Measurements from ENCODE around the gene ARHGAP27.
"Not testable (repeated sequence)": the region's sequence is repeated elsewhere in the genome, so short reads cannot be mapped to it uniquely, and the experiment has no call there.

Gene ARHGAP27

DNA sequence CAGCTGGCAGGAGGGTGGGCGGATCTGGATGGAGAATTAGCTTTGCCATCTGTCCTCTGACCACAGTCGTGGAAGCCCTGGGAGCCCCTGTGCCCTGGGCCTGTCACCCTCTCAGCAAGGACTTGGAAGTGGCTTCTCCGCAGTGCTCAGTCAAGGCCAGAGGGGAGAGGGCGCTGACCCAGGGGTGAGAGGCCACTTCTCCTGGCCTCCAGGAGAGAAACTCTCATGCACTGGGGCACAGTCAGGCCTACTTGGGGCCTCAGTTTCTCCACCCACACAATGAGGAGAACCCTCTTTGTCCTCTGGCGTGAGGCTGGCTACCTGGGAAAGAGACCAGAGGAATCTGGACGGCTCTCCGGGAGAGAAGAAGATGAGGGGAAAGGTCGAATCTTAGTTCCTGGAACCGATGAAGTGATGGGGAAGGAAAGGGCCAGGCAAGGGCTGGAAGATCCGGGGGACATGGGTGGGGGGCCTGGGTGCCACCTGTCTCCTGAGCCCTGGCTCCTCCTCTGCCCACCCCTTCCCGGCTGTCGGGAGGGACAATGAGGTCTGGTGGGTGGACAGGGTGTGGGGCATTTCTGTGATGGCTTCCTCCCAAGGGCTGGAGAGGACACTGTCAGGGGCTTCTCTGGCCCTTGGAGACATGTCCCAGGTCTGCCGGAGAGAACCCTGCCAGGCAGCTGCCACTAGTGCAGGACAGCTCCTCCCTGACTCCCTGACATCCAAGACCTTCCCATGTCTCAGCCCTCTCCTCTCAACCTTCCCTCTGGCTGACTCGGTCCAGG is 9.0 kb upstream of the ARHGAP27 start:
- DNase-seq (ENCODE audit: low read depth), result no peak
- TF ChIP-seq, protein P1, sequence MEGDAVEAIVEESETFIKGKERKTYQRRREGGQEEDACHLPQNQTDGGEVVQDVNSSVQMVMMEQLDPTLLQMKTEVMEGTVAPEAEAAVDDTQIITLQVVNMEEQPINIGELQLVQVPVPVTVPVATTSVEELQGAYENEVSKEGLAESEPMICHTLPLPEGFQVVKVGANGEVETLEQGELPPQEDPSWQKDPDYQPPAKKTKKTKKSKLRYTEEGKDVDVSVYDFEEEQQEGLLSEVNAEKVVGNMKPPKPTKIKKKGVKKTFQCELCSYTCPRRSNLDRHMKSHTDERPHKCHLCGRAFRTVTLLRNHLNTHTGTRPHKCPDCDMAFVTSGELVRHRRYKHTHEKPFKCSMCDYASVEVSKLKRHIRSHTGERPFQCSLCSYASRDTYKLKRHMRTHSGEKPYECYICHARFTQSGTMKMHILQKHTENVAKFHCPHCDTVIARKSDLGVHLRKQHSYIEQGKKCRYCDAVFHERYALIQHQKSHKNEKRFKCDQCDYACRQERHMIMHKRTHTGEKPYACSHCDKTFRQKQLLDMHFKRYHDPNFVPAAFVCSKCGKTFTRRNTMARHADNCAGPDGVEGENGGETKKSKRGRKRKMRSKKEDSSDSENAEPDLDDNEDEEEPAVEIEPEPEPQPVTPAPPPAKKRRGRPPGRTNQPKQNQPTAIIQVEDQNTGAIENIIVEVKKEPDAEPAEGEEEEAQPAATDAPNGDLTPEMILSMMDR (IDR thresholded peaks at IDR 0.05; ENCODE audit: control insufficient read depth, extremely low read depth, insufficient read depth), result no peak
- no peak overlapping the region for H3K4me3 ChIP-seq (ENCODE audit: low read depth, low read length)

DNA sequence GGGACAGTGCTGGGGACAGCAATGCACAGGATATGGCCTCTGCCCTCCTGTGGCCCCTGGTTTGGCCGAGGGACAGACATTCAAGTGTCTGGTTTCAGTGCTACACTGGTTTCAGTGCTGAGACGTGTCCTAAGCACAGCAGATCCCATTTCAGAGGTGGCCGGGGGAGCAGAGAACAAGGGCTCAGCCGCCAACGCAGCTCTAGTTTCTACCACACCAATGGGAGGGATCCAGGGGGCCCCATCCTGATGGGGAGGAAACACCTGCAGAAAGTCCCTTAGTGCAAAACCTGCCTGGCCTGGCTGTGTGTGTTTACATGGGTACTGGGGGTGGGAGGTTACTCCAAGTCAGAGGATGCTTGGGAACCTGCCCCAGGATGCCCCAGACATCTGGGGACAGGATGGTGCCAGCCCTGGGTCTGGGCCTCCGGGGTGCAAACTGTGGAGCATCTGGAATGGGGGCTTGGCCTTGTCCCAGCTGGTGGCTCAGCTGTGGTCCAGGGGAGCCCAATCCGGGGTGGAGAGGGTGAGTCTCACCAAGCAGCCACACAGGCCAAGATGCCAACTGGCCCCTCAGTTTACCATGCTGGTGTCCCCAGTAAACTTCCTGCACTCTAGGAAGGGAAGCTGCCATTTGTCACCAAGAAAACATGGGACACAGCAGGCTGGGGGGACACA is 8.3 kb upstream of the ARHGAP27 start:
- not testable (repeated sequence) for DNase-seq (ENCODE audit: low read depth); H3K4me3 ChIP-seq (ENCODE audit: low read depth, low read length)

DNA sequence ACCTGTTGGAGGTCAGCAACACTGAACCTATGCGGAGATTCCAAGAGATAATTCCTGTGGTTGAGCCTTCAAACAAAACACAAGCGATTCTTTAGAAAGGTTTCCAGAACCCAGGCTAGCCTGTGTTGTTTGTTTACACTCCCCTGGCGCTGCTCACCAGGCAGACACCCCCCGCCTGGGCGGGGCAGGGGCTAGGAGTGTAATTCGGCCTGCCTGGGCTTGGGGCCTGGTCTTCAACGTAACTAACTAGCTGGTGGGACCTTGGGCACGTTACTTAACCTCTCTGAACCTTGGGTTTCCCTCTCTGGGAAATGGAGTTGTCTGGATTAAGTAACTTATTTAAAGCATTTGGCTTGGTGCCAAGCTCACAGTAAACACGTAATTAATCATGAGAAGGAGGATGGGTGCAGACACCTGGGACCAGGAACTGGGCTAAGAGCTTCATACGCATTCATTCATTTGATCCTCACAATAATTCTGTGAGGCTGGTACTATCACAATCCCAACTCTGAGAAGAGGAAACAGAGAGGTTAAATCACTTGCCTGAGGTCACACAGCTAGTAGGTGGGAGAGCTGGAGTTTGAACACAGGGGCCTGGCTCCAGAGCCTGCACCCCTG is 7.6 kb upstream of the ARHGAP27 start:
- no peak overlapping the region for H3K4me3 ChIP-seq (ENCODE audit: low read depth, low read length)
- DNase-seq (ENCODE audit: low read depth), result no peak
- TF ChIP-seq, protein P1 (IDR thresholded peaks at IDR 0.05; ENCODE audit: control insufficient read depth, extremely low read depth, insufficient read depth), result no peak

DNA sequence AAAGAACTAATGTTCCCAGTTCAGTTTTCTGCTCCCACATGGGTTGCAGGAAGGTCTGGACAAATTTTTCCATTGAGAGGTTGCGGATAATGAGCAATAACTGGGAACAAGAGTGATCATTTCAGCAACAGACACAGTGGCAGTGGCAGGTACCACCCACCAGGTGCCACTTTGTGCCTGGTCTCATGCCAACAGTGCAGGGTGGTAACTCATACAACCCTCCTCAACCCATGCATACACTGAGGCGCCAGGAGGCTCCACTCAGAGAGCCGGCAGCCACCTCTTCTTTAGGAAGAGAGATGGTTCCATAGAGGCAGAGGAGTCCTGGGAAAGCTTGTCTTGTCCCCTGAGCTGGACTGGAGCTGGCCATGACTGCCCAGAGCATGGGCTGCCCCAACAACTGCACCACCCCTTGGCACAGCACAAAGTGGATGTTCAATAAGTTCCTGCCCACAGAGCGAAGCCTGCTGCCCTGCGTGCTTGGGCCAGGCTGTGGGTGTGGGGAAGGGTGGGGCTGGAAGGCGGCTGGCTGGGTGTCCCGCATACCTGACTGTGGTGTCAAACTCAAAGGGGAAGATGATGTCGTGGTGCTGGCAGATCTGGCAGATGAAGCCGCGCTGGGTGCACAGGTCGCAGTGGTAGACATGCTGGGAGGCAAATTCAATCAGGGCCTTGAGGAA is 6.4 kb upstream of the ARHGAP27 start:
- TF ChIP-seq, protein P1 (IDR thresholded peaks at IDR 0.05; ENCODE audit: control insufficient read depth, extremely low read depth, insufficient read depth), result no peak
- H3K4me3 ChIP-seq (ENCODE audit: low read depth, low read length), result no peak overlapping the region
- DNase-seq (ENCODE audit: low read depth), result no peak

DNA sequence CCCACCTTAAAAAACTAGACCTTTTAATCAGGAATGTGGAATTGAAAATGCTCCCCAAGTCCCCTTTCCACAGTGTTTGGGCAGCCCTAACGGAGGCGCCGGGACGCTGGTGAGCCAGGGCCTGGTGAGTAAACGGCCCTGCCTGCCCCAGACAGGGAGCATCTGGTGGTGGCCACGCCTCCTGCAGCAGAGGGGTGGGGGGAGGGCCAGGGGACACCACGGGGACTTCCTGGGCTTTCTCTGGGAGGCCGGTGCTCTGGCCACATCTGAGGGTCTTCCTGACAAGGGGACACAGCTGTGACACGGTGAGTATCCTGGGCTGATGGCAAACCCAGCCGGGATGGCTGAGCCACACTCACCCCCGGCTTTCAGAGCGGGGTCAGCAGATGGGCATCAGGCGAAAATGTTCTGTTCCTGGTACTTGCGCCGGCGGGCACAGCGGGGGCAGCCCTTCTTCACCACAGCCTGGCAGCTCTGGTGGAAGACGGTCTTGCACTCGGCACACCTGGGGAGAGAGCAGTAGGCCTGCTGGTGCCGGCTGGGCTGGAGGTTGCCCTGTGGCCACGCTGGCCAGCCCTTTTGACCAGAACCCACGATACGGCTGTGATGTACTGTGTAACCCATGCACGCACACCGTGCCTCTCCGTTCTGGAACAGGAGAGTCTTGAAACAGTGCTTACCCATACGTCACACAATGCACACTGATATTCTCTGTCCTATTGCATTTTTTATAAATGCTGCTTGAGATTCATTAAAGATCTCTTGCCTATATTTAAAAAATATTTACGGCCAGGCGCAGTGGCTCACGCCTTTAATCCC is 5.0 kb upstream of the ARHGAP27 start:
- no peak overlapping the region for H3K4me3 ChIP-seq (ENCODE audit: low read depth, low read length)
- DNase-seq (ENCODE audit: low read depth), result no peak
- TF ChIP-seq, protein P1 (IDR thresholded peaks at IDR 0.05; ENCODE audit: control insufficient read depth, extremely low read depth, insufficient read depth), result no peak

DNA sequence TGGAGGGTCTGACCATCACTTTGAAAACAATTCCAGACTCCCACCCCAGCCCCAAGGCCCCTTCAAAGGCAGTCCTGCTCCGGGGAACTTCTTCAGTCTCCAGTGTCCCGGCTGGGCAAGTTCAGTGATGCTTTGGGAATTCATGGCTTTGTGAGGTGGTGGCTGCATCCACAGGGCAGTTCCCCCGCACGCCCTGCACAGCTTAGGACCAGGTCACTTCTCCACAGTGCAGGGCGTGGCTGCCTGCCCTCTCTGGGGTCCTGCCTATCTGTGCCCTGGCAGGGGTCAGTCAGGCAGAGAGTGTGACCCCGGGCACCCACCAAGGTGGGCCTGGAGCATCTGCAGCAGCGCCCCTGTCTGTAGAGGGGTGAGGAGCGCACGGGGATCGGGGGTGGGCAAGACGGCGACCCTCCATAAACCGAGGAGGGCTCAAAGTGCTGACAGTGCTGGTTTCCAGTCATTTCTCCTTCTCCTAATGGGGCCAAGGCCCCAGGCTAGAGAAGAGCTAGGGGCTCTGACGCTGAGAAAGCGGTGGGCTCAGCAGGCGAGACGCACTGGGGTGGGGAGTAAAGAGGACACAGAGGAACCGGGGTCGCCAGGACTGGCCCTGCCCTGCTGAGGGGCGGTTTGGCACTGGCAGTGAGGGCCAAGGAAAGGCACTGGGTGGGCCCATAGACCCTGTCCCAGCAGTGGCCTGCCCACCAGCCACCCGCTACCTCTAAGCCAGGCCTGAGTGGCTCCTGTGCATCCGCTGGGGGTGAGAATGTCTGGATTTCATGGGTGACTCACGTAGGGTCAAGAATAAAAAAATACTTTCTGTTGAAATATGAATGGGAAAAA is 4.2 kb upstream of the ARHGAP27 start:
- no peak for DNase-seq (ENCODE audit: low read depth)
- TF ChIP-seq, protein P1 (IDR thresholded peaks at IDR 0.05; ENCODE audit: control insufficient read depth, extremely low read depth, insufficient read depth), result no peak
- H3K4me3 ChIP-seq (ENCODE audit: low read depth, low read length), result no peak overlapping the region

All from LNCaP clone FGC (cell line).